ENCODE data around the gene UBE2S. TPM values are rescaled to one million over a fixed set of nuclear protein-coding genes. Genes with fewer than 3 reads are reported as not detected.

Gene UBE2S
- polyA plus RNA-seq, 1 donor (not counting 4 experiments of a cell fraction or from before 2014, with no cell fraction given), result 31.8 TPM

DNA sequence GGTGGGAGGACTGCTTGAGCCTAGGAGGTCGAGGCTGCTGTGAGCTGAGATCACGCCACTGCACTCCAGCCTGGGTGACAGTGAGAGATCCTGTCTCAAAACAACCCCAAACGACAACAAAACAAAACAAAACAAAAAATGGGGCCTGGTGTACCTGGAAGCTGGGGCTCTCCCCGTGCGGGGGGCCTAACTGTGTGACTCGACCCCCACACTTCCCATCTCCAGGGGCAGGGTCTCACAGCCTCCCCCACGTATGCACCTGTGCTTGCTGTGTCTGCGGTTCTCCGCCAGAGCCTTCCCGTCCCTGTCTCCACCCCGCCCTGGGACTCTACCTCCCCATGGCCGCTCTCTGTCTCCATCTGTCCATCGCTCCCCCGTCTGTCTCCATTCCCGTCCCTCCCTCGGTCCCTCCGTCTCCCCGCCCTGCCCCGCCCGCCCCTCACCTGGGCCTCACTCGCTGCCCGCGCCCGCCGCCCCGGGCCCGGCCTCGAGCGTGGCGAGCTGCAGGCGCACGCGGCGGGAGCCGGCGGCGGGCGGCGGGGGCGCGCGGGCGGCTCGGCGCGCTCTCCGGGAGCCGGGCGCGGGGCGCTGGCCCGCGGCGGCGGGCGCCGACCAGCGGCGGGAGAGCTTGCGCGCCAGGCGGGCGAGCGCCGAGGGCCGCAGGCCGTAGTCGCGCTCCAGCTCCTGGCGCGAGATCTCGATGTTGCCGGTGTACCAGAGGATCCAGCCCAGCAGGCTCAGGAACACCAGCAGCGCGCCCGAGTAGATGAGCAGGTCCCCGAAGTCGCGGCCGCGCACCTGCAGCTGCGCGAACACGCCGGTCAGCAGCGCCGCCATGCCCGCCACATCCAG lies 24.1 kb downstream of the UBE2S start:
- FAIRE-seq, result no peak
- Histone ChIP-seq H2AFZ (ENCODE audit: control insufficient read depth, low read length) (peak overlapping the region; percentile 87), H3K79me2 (ENCODE audit: control insufficient read depth, insufficient read depth, low read length) (peaks cover 33% of the 10 kb centered on the region), H3K9ac (ENCODE audit: control insufficient read depth, extremely low read depth, insufficient read depth, low read length) (peak overlapping the region; percentile 92), H3K9me3 (ENCODE audit: control insufficient read depth, low read depth, low read length) (no peaks in the 10 kb centered on the region), H4K20me1 (ENCODE audit: control insufficient read depth, extremely low read depth, insufficient read depth, low read length) (peaks cover 23% of the 10 kb centered on the region), H3K4me3 (ENCODE audit: control insufficient read depth in 2 of 3, extremely low read depth in 1 of 3, insufficient read depth in 2 of 3, low read depth in 1 of 3, low read length in 3 of 3) (peak overlapping the region; percentile 33 to 64 (median 56)), H3K27ac (ENCODE audit: control insufficient read depth, insufficient read depth, low read length) (peak overlapping the region; percentile 19), H3K9me1 (ENCODE audit: control insufficient read depth, extremely low read depth, insufficient read depth, low read length) (peaks cover 10% of the 10 kb centered on the region), H3K36me3 (ENCODE audit: control insufficient read depth in 2 of 2, extremely low read depth in 1 of 2, insufficient read depth in 2 of 2, low read length in 2 of 2) (peaks cover 14 to 27% of the 10 kb centered on the region in 2 experiments), H3K4me1 (ENCODE audit: control insufficient read depth, extremely low read depth, insufficient read depth, low read length) (peaks cover 24% of the 10 kb centered on the region), H3K4me2 (ENCODE audit: control insufficient read depth, extremely low read depth, insufficient read depth, low read depth, low read length) (peak overlapping the region; percentile 93), H3K27me3 (ENCODE audit: control insufficient read depth, extremely low read depth, insufficient read depth, low read length) (no peaks in the 10 kb centered on the region)
- dilution Hi-C loops (cut with MboI; ENCODE audit: extremely low pct_ligation_motif_present, low sequenced_read_pairs), result no loop called here
- no peak for DNase-seq (ENCODE audit: low read depth, low spot score)
- no peak for TF ChIP-seq EZH2 (IDR thresholded peaks at IDR 0.05; ENCODE audit: low read length)
- TF ChIP-seq, protein P1, sequence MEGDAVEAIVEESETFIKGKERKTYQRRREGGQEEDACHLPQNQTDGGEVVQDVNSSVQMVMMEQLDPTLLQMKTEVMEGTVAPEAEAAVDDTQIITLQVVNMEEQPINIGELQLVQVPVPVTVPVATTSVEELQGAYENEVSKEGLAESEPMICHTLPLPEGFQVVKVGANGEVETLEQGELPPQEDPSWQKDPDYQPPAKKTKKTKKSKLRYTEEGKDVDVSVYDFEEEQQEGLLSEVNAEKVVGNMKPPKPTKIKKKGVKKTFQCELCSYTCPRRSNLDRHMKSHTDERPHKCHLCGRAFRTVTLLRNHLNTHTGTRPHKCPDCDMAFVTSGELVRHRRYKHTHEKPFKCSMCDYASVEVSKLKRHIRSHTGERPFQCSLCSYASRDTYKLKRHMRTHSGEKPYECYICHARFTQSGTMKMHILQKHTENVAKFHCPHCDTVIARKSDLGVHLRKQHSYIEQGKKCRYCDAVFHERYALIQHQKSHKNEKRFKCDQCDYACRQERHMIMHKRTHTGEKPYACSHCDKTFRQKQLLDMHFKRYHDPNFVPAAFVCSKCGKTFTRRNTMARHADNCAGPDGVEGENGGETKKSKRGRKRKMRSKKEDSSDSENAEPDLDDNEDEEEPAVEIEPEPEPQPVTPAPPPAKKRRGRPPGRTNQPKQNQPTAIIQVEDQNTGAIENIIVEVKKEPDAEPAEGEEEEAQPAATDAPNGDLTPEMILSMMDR (optimal IDR thresholded peaks at IDR 0.05 in 1 of 3, IDR thresholded peaks at IDR 0.05 in 1 of 3, conservative IDR thresholded peaks at IDR 0.05 in 1 of 3; ENCODE audit: extremely low read depth in 1 of 3, insufficient read depth in 2 of 3, low read length in 3 of 3), result peak in 1 of 3 experiments; percentile 49

DNA sequence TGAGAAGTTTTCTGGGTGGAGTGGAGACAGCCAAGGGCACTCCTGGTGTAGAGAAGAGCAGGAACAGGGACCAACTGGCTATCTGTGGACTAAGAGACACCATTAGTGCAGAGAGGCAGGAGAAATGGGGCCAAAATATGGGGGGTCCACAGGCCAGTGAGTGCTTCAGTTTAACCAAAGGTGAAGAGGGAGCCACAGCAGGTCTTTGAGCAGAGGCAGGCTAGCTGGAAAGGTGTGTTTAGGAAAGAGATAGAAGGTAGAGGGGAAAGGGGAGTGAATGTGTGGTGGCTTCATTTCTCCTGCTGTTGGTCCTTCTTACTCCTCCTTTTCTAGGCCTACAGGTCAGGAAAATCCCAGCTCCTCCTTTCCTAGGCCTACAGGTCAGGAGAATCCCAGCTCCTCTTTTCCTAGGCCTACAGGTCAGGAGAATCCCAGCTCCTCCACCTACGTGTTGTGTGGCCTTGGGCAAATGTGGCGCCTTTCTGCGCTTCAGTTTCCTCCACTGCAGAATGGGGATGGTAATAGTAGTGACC lies 25.0 kb downstream of the UBE2S start:
- Histone ChIP-seq H3K4me1 (ENCODE audit: control insufficient read depth, extremely low read depth, insufficient read depth, low read length) (peaks cover 15% of the 10 kb centered on the region), H4K20me1 (ENCODE audit: control insufficient read depth, extremely low read depth, insufficient read depth, low read length) (peaks cover 14% of the 10 kb centered on the region), H3K79me2 (ENCODE audit: control insufficient read depth, insufficient read depth, low read length) (peaks cover 23% of the 10 kb centered on the region), H3K9ac (ENCODE audit: control insufficient read depth, extremely low read depth, insufficient read depth, low read length) (no peak overlapping the region), H3K36me3 (ENCODE audit: control insufficient read depth in 2 of 2, extremely low read depth in 1 of 2, insufficient read depth in 2 of 2, low read length in 2 of 2) (peaks cover 8 to 19% of the 10 kb centered on the region in 2 experiments), H3K9me3 (ENCODE audit: control insufficient read depth, low read depth, low read length) (no peaks in the 10 kb centered on the region), H2AFZ (ENCODE audit: control insufficient read depth, low read length) (no peak overlapping the region), H3K27me3 (ENCODE audit: control insufficient read depth, extremely low read depth, insufficient read depth, low read length) (no peaks in the 10 kb centered on the region), H3K27ac (ENCODE audit: control insufficient read depth, insufficient read depth, low read length) (no peak overlapping the region), H3K9me1 (ENCODE audit: control insufficient read depth, extremely low read depth, insufficient read depth, low read length) (peaks cover 4% of the 10 kb centered on the region), H3K4me2 (ENCODE audit: control insufficient read depth, extremely low read depth, insufficient read depth, low read depth, low read length) (peak overlapping the region; percentile 86), H3K4me3 (ENCODE audit: control insufficient read depth in 2 of 3, extremely low read depth in 1 of 3, insufficient read depth in 2 of 3, low read depth in 1 of 3, low read length in 3 of 3) (no peak overlapping the region)
- DNase-seq (ENCODE audit: low read depth, low spot score) (no peak), FAIRE-seq (no peak)
- TF ChIP-seq, protein P1 (optimal IDR thresholded peaks at IDR 0.05 in 1 of 3, IDR thresholded peaks at IDR 0.05 in 1 of 3, conservative IDR thresholded peaks at IDR 0.05 in 1 of 3; ENCODE audit: extremely low read depth in 1 of 3, insufficient read depth in 2 of 3, low read length in 3 of 3), result no peak
- TF ChIP-seq EZH2 (IDR thresholded peaks at IDR 0.05; ENCODE audit: low read length), result no peak
- dilution Hi-C loops (cut with MboI; ENCODE audit: extremely low pct_ligation_motif_present, low sequenced_read_pairs), result no loop called here

Measured in keratinocyte (primary cell).